Neuronal stem cell (in vitro differentiated cells): ENCODE measurements around the gene TMEM221.
A peak's percentile ranks its signal among the peaks of the same experiment; 100 is the strongest.

Experiments
- DNase-seq: peaks from one replicate; pipeline ENCODE4 v3.0.0-alpha.2; 2013; ENCODE audit warnings: low spot score
- H2AFZ ChIP-seq: one replicate; pipeline ENCODE4 v1.6.1; 2013; ENCODE audit warnings: mild to moderate bottlenecking, low read length, inconsistent platforms
- H2AK5ac ChIP-seq: 2 replicates; pipeline ENCODE4 v1.6.1; 2013; ENCODE audit warnings: low read depth, mild to moderate bottlenecking, inconsistent platforms, low read length, moderate library complexity, mixed read lengths
- H2BK120ac ChIP-seq: 2 replicates; pipeline ENCODE4 v1.6.1; 2013; ENCODE audit warnings: low read depth, mild to moderate bottlenecking, inconsistent platforms, low read length, moderate library complexity, mixed read lengths
- H2BK12ac ChIP-seq: one replicate; pipeline ENCODE4 v1.6.1; 2013; ENCODE audit warnings: low read length, inconsistent platforms
- H2BK15ac ChIP-seq: 2 replicates; pipeline ENCODE4 v1.6.1; 2013; ENCODE audit warnings: mild to moderate bottlenecking, low read length, inconsistent platforms, mixed read lengths
- H2BK5ac ChIP-seq: one replicate; pipeline ENCODE4 v1.6.1; 2013; ENCODE audit warnings: inconsistent platforms, mild to moderate bottlenecking, low read length, moderate library complexity
- H3K14ac ChIP-seq: one replicate; pipeline ENCODE4 v1.6.1; 2013; ENCODE audit warnings: low read length, inconsistent platforms
- H3K18ac ChIP-seq: 2 replicates; pipeline ENCODE4 v1.6.1; 2013; ENCODE audit warnings: low read length, inconsistent platforms
- H3K23ac ChIP-seq: 2 replicates; pipeline ENCODE4 v1.6.1; 2013; ENCODE audit warnings: low read depth, mild to moderate bottlenecking, mixed read lengths, low read length, inconsistent platforms; ENCODE audit not compliant: poor library complexity
- H3K27ac ChIP-seq: replicated peaks from 3 replicates; pipeline ENCODE4 v1.5.1; 2013; ENCODE audit warnings: low read length, inconsistent platforms
- H3K27me3 ChIP-seq, 3 experiments: 2 replicates each; pipeline ENCODE4 v1.6.1; 2013; ENCODE audit warnings: low read length in 3 of 3, mild to moderate bottlenecking in 2 of 3, inconsistent platforms in 1 of 3, low read depth in 1 of 3, mixed read lengths in 1 of 3, moderate library complexity in 1 of 3; ENCODE audit not compliant: control insufficient read depth in 3 of 3, insufficient read depth in 3 of 3
- H3K36me3 ChIP-seq, 2 donors: replicated peaks in 1 of 2; 2 replicates each; pipeline ENCODE4 v1.6.1; 2013; ENCODE audit warnings: low read length in 2 of 2; ENCODE audit not compliant: control insufficient read depth in 2 of 2, insufficient read depth in 2 of 2
- H3K4ac ChIP-seq: 2 replicates; pipeline ENCODE4 v1.6.1; 2013; ENCODE audit warnings: inconsistent platforms, mild to moderate bottlenecking, low read length, moderate library complexity
- H3K4me1 ChIP-seq, 2 donors: 1 replicate in 1 of 2; 2 replicates in 1 of 2; pipeline ENCODE4 v1.6.1; 2013; ENCODE audit warnings: low read length in 2 of 2, low read depth in 1 of 2; ENCODE audit not compliant: control insufficient read depth in 2 of 2, insufficient read depth in 1 of 2
- H3K4me2 ChIP-seq: one replicate; pipeline ENCODE4 v1.6.1; 2013; ENCODE audit warnings: mild to moderate bottlenecking, low read length, inconsistent platforms; ENCODE audit not compliant: insufficient read depth, poor library complexity, severe bottlenecking
- H3K4me3 ChIP-seq, 2 donors: 2 replicates each; pipeline ENCODE4 v1.5.1; 2013; ENCODE audit warnings: low read length in 2 of 2, mild to moderate bottlenecking in 2 of 2, inconsistent platforms in 1 of 2, moderate library complexity in 1 of 2
- H3K79me1 ChIP-seq: one replicate; pipeline ENCODE4 v1.6.1; 2013; ENCODE audit warnings: low read depth, mild to moderate bottlenecking, inconsistent platforms, low read length, moderate library complexity
- H3K9ac ChIP-seq: one replicate; pipeline ENCODE4 v1.6.1; 2013; ENCODE audit warnings: mild to moderate bottlenecking, low read depth, low read length, inconsistent platforms; ENCODE audit not compliant: poor library complexity
- H3K9me3 ChIP-seq, 2 donors: replicated peaks in 1 of 2; 2 replicates each; pipeline versions ENCODE3 to v1.6.1; 2013; ENCODE audit warnings: low read length in 2 of 2, mild to moderate bottlenecking in 2 of 2, inconsistent platforms in 1 of 2, low read depth in 1 of 2, mixed read lengths in 1 of 2, moderate library complexity in 1 of 2; ENCODE audit not compliant: control insufficient read depth in 2 of 2, insufficient read depth in 1 of 2
- H4K8ac ChIP-seq: one replicate; pipeline ENCODE4 v1.6.1; 2013; ENCODE audit warnings: low read depth, mild to moderate bottlenecking, inconsistent platforms, low read length, moderate library complexity
- H4K91ac ChIP-seq: one replicate; pipeline ENCODE4 v1.6.1; 2013; ENCODE audit warnings: low read length, low read depth, mild to moderate bottlenecking, inconsistent platforms; ENCODE audit not compliant: poor library complexity
- WGBS, 2 donors: extraction: QIAGEN DNeasy Blood & Tissue Kit; methylation state at CpG; one replicate each; pipeline ENCODE4 v1.1.7; 2013; ENCODE audit warnings: missing lambda C conversion rate in 2 of 2, mixed read lengths in 1 of 2; ENCODE audit not compliant: insufficient read length in 2 of 2, insufficient replicate concordance in 1 of 2; ENCODE audit errors: extremely low coverage in 2 of 2; 5-methylcytosine and 5-hydroxymethylcytosine counted together

TMEM221 gene

DNA sequence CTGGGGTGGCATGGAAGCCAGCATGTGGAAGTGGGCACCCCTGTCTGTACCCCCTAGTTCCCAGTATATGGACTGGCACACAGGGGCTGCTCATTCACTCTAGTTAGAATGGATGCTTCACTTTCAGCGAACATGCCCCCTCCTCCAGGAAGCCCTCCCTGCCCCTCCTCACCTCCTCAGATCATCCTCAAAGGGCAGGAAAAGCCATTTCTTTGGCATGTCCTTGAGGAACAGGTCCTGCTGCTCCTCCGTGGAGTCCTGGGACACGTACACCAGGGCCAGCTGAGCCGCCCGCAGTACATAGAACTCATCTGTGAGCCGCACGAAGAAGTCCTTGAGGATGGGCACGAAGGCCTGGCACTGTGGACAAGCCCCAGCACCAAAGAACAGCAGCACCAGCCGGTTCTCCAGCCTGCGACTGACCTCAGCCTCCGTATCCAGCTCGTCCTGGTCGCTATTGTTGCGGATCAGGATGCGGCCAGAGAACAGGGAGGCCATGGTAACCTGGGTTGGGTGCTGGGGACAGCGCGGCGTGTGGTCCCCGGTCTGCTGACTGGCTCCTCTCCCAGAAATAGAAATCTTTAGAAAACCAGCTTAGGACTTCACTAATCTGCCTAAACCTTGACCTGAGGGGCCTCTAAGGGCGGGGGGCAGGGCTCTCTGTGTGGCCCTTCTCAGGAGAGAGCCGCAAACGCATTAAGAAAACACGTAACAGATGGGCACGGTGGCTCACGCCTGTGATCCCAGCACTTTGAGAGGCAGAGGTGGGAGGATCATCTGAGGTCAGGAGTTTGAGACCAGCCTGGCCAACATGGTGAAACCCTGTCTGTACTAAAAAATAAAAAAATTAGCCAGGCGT lies 12.1 kb upstream of the TMEM221 start, which contains the start of gene NXNL1:
TSS of gene NXNL1 (minus strand) at position 555 of the 859 bp plus-strand sequence. CDS start at position 498, 57 bp downstream.
- Histone ChIP-seq H2BK5ac (no peak within 1 kb of the TSS), H3K4me3 (no peak within 1 kb of the TSS), H3K23ac (peak within 1 kb of the TSS; percentile 2), H4K8ac (no peak within 1 kb of the TSS), H3K4ac (no peak within 1 kb of the TSS), H2BK12ac (peak within 1 kb of the TSS; percentile 24), H3K14ac (peak within 1 kb of the TSS; percentile 4), H2AK5ac (peak within 1 kb of the TSS; percentile 10), H2BK120ac (no peak within 1 kb of the TSS), H4K91ac (no peak within 1 kb of the TSS), H3K4me1 (peaks cover 0 to 2% of the 10 kb centered on the region in 2 donors), H3K36me3 (no peaks in the 10 kb centered on the region), H2BK15ac (no peak within 1 kb of the TSS), H3K9me3 (no peaks in the 10 kb centered on the region), H3K27ac (no peak within 1 kb of the TSS), H3K4me2 (no peak within 1 kb of the TSS), H3K27me3 (peaks cover 4 to 39% (median 13%) of the 10 kb centered on the region in 3 experiments), H3K18ac (peak within 1 kb of the TSS; percentile 38), H2AFZ (no peak within 1 kb of the TSS), H3K79me1 (no peaks in the 10 kb centered on the region), H3K9ac (no peak within 1 kb of the TSS)
- WGBS, 2 donors, result no CpG with 5 or more reads among the region's 26 CpGs
- DNase-seq, result no peak

DNA sequence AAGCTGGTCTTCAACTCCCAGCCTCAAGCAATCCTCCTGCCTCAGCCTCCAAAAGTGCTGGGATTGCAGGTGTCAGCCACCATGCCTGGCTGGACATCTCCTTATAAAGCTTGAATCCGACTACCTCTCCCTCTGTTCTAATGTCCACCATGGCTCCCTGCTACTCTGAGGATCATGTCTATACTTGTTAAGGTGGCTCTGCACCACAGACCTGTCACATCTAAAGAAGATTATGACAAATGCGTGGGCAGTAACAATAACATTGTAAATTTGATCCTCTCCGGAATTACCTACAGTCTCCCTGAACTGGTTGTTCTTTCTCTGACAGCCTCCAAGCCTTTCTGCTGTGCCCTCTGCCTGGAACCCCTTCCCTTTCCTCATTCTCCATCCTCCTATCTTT lies 10.5 kb upstream of the TMEM221 start:
- H3K27me3 ChIP-seq, result peaks cover 7 to 50% (median 26%) of the 10 kb centered on the region in 3 experiments
- no peak overlapping the region for H3K4ac ChIP-seq
- H2AFZ ChIP-seq, result no peak overlapping the region
- H3K36me3 ChIP-seq, result no peaks in the 10 kb centered on the region
- H2AK5ac ChIP-seq, result no peak overlapping the region
- H3K27ac ChIP-seq, result no peak overlapping the region
- H2BK5ac ChIP-seq, result no peak overlapping the region
- H3K23ac ChIP-seq, result no peak overlapping the region
- H4K91ac ChIP-seq, result no peak overlapping the region
- H4K8ac ChIP-seq, result no peak overlapping the region
- no peak overlapping the region for H3K14ac ChIP-seq
- no peaks in the 10 kb centered on the region for H3K9me3 ChIP-seq
- no peak overlapping the region for H3K18ac ChIP-seq
- no peak for DNase-seq
- no peak overlapping the region for H2BK15ac ChIP-seq
- H2BK120ac ChIP-seq, result no peak overlapping the region
- no peak overlapping the region for H3K4me2 ChIP-seq
- no peaks in the 10 kb centered on the region for H3K79me1 ChIP-seq
- H3K4me3 ChIP-seq, result no peak overlapping the region
- WGBS, 2 donors, result no CpG with 5 or more reads among the region's 3 CpGs
- peaks cover 5 to 7% of the 10 kb centered on the region in 2 donors for H3K4me1 ChIP-seq
- no peak overlapping the region for H3K9ac ChIP-seq
- H2BK12ac ChIP-seq, result no peak overlapping the region

DNA sequence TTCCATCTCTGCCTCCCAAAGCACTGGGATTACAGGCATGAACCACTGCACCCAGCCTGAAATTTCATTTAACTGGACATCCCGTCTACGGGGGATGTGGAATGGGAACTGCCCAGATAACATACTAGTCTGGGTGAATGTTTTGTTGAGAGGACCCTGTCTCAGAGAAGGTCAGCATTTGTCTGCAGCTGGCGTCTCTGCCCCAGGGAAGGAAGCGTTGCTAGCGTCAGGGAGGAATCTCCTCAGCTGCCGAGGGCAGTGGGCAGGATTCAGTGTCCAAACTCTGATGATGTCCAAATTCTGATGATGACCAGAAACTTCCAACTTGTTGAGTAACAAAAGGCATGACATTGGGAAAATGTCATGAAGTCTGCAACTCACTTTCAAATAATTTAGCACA lies 9.1 kb upstream of the TMEM221 start:
- no peak for DNase-seq
- Histone ChIP-seq H3K9me3 (no peaks in the 10 kb centered on the region), H3K79me1 (no peaks in the 10 kb centered on the region), H2BK5ac (no peak overlapping the region), H4K91ac (no peak overlapping the region), H2BK12ac (no peak overlapping the region), H3K27ac (no peak overlapping the region), H3K4me2 (no peak overlapping the region), H2BK15ac (no peak overlapping the region), H3K4ac (no peak overlapping the region), H3K27me3 (peaks cover 7 to 50% (median 26%) of the 10 kb centered on the region in 3 experiments), H3K9ac (no peak overlapping the region), H2AK5ac (no peak overlapping the region), H3K14ac (no peak overlapping the region), H3K18ac (no peak overlapping the region), H2AFZ (no peak overlapping the region), H4K8ac (no peak overlapping the region), H2BK120ac (no peak overlapping the region), H3K4me3 (no peak overlapping the region), H3K4me1 (peaks cover 5 to 7% of the 10 kb centered on the region in 2 donors), H3K36me3 (no peaks in the 10 kb centered on the region), H3K23ac (no peak overlapping the region)
- no CpG with 5 or more reads among the region's 6 CpGs for WGBS, 2 donors

DNA sequence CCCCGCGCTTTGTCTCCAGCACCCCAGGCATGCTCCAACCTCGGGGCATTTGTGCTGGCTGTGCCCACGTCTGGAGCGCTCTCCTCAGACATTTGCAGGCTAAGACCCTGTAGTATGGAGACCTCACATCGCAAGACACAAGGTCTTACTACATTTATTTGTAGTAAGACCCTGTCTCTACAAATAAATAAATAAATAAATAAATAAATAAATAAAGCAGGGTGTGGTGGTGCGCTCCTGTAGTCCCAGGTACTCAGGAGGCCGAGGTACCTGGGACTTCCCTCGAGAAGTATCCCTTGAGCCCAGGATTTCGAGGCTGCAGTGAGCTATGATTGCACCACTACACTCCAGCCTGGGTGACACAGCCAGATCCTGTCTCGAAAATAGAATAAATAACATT lies 7.7 kb upstream of the TMEM221 start:
- peak overlapping the region; percentile 91 for H3K23ac ChIP-seq
- H3K4me3 ChIP-seq, result no peak overlapping the region
- peaks cover 7 to 50% (median 26%) of the 10 kb centered on the region in 3 experiments for H3K27me3 ChIP-seq
- peak overlapping the region; percentile 72 for H2BK15ac ChIP-seq
- no peaks in the 10 kb centered on the region for H3K36me3 ChIP-seq
- no peak overlapping the region for H3K4me2 ChIP-seq
- no peak overlapping the region for H2BK12ac ChIP-seq
- H3K4ac ChIP-seq, result no peak overlapping the region
- no peak overlapping the region for H2BK120ac ChIP-seq
- no peak overlapping the region for H2BK5ac ChIP-seq
- no peak overlapping the region for H3K14ac ChIP-seq
- no peak overlapping the region for H3K27ac ChIP-seq
- no peak overlapping the region for H4K91ac ChIP-seq
- peak overlapping the region; percentile 81 for H3K18ac ChIP-seq
- H4K8ac ChIP-seq, result no peak overlapping the region
- H3K79me1 ChIP-seq, result no peaks in the 10 kb centered on the region
- H2AFZ ChIP-seq, result peak overlapping the region; percentile 40
- no CpG with 5 or more reads among the region's 11 CpGs for WGBS, 2 donors
- no peak overlapping the region for H3K9ac ChIP-seq
- no peaks in the 10 kb centered on the region for H3K9me3 ChIP-seq
- H3K4me1 ChIP-seq, result peaks cover 5 to 7% of the 10 kb centered on the region in 2 donors
- H2AK5ac ChIP-seq, result peak overlapping the region; percentile 89
- DNase-seq, result no peak
